LNCaP clone FGC (cell line): ENCODE results near the gene LDLRAD4.

Experiments
- DNase-seq: peaks from one replicate; pipeline ENCODE4 v3.0.0-alpha.2; 2011; ENCODE audit warnings: low read depth
- H3K4me3 ChIP-seq: 2 replicates; pipeline ENCODE4 v1.5.1; 2011; ENCODE audit warnings: mild to moderate bottlenecking, low read depth, low read length, control low read depth
- TF ChIP-seq, protein P1 (sequence below): IDR thresholded peaks from 2 replicates; pipeline ENCODE4 v1.5.1; 2012; ENCODE audit warnings: mild to moderate bottlenecking; ENCODE audit not compliant: control insufficient read depth, insufficient read depth; ENCODE audit errors: extremely low read depth

LDLRAD4 gene

DNA sequence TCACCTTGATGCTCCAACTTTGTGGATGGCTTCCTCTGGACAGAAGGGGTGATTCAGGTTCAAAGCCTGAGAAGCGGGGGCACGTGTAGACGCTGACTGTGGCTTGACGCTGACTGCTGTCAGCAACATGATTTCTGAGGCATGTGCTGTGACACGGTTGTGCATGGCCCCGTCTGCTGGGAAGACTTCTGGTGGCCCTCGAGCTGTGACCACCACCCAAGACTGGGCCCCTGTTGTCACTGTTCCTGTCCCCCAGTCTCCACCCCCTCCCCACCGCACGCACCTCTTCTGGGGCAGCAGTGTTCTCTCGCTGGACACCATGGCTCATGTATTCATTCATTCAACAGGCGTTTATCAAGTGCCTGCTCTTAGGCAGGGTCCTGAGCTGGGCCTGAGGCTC, 262.8 kb downstream of the LDLRAD4 start:
- no peak overlapping the region for H3K4me3 ChIP-seq
- TF ChIP-seq, protein P1, sequence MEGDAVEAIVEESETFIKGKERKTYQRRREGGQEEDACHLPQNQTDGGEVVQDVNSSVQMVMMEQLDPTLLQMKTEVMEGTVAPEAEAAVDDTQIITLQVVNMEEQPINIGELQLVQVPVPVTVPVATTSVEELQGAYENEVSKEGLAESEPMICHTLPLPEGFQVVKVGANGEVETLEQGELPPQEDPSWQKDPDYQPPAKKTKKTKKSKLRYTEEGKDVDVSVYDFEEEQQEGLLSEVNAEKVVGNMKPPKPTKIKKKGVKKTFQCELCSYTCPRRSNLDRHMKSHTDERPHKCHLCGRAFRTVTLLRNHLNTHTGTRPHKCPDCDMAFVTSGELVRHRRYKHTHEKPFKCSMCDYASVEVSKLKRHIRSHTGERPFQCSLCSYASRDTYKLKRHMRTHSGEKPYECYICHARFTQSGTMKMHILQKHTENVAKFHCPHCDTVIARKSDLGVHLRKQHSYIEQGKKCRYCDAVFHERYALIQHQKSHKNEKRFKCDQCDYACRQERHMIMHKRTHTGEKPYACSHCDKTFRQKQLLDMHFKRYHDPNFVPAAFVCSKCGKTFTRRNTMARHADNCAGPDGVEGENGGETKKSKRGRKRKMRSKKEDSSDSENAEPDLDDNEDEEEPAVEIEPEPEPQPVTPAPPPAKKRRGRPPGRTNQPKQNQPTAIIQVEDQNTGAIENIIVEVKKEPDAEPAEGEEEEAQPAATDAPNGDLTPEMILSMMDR, result no peak
- no peak for DNase-seq

DNA sequence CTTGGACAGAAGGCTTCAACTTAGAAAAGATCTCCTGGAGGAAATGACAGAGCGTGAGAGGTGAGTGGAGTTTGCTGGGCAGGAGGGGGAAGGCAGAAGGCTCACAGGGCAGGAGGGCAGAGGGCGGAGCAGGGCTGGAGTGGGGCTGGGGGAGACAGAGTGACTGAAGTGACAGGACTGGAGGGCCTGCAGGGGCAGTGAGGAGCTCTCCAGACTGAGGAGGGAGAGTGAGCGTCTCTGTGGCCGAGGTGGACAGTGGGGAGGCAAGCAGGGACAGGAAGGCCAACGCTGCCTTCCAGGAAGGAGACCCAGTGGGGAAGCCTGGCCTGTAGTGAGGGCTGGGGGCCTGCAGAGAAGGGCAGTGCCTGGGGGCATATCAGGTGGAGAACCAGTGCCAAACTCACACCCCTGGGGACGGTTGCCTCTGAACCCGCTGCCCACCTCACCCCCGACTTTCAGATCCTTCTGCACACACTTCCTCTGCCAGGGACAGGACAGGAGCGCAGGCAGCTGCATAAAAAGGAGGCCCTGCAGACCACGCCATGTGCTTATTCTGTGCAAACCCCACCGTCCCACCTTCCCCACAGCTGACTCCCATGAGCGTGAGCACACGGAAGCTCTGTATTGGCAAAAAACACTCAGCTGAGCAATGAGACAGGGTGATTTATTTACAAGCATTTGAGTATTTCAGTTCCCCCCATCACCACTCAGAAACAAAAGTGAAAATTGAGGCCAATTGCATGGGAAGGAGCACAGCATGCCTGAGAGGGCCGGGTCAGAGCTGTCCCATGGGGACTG, 263.5 kb downstream of the LDLRAD4 start:
- TF ChIP-seq, protein P1, result no peak

DNA sequence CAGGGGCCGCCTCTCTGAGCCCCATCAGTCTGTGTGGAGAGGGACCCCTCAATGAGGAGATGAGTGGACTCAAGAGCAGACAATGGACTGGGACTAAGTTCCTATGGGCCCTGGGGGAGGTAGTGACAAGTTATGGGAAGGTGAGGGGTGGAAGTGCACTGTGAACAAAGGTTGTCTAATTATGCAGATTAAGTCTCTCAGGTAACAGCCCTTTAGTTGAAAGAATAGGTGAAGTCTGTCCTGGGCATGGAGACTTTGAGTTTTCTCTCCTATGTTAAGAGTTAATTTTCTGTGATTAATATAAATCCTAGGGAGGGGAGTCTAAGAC, 264.0 kb downstream of the LDLRAD4 start:
- H3K4me3 ChIP-seq, result no peak overlapping the region
- TF ChIP-seq, protein P1, result no peak
- no peak for DNase-seq

More for the DNA sequence above, 263.5 kb downstream of the LDLRAD4 start:
- no peak overlapping the region for H3K4me3 ChIP-seq
- no peak for DNase-seq

DNA sequence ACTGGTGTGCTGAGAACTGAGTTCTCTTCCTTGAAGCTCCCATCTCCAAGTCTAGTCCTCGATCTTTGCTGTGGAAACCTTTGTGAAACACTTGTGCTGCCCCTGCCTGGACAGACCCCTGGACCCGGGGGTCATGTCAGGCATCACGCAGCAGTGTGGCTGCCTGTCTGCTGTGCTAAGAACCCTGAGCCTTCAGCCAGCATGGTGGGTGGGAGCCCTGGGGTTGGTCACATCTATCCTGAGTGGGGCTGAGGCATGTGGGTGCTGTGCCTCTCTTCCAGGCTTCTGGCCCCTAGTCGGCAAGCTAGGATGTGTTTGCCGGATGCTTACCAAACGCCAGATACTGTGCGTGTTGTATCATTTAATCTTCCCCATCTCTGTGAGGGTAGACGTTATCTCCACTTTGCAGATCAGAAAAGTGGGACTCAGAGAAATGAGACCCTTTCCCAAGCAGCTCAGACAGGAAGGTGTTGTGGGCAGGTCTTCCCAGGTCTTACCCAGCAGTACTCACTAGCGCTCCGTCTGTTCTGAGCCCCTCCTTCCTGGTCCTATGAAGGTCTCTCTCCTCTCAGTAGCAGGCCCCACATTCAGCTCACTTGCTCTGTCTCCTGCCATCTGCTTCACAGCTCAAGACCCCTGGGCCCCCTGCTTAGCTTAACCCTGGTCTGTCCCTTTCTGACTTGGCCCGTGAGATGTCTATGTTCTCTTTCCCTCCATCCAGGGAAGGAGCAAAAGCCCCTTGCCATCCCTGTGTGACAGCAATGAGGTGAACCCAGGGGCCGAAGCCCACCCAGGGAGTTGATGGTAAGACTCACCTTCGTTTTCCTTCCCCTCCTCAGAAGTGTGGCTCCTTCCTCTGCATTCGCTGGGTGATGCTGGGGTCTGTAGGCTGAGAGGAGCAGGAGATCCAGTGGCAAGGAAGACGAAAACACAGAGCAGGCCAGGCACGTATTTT, 265.0 kb downstream of the LDLRAD4 start:
- no peak for DNase-seq
- no peak overlapping the region for H3K4me3 ChIP-seq
- TF ChIP-seq, protein P1, result no peak

DNA sequence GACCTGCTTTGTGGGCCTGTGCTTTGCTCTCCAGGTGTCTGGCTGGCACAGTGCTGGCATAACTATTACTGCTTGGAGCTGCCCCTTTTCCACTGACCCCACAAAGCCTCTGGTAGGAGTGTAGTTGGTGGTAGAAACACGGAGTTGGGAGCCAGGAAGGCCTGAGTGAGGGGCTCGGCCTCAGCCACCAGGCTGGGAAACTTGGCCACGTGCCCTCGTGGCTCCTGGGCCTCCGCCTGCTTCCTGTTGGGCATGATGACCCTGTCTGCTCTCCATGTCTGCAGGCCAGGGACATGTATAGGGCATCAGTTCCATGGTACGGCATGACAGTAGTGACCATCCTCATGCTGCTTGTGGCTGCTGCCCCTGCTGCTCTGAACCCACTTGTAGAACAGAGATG, 266.6 kb downstream of the LDLRAD4 start:
- no peak for DNase-seq
- H3K4me3 ChIP-seq, result no peak overlapping the region
- TF ChIP-seq, protein P1, result no peak

DNA sequence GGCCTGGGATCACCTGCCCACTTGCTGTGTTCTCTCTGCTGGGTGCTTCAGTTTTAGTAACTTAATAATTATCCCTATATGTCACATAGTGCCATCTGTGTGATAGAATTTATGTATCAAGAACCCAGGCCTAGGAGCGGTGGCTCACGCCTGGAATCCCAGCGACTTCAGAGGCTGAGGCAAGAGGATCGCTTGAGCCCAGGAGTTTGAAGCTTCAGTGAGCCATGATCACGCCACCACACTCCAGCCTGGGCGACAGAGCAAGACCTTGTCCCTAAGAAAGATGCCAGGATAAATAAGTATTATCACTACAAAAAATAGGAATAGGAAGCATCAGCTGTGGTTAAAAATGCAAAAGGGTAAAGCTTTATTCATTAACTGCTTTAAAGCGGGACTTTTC, 267.0 kb downstream of the LDLRAD4 start:
- H3K4me3 ChIP-seq, result no peak overlapping the region
- DNase-seq, result no peak
- TF ChIP-seq, protein P1, result no peak
